Right ventricle myocardium superior (tissue), 1 donor: ENCODE results near the gene CDC42EP1. TPM values are rescaled to one million over a fixed set of nuclear protein-coding genes. Genes with fewer than 3 reads are reported as not detected.
"Not testable (repeated sequence)": the region's sequence is repeated elsewhere in the genome, so short reads cannot be mapped to it uniquely, and the experiment has no call there.

Experiments
- ATAC-seq: fragments of 200-7000 bp; cut with Tn5 transposase; one replicate; pipeline ENCODE4 v1.9.1; 2020; ENCODE audit warnings: mild to moderate bottlenecking; ENCODE audit not compliant: poor library complexity
- DNase-seq: peaks from one replicate; pipeline ENCODE4 v3.0.0-alpha.2; 2020
- intact Hi-C: fragments of 100-400 bp; cut with DNase I; formaldehyde crosslinking; loops from one replicate; pipeline ENCODE4 v1.11.2; 2022
- total RNA-seq: library from RNA; stranded (reverse); fragmentation: NEBNext Ultra II Directional; extraction: Animal tissue kit (Norgen Biotek cat#: 25700); gene quantifications from one replicate; pipeline ENCODE4 v1.2.1, GENCODE V29; 2021
- donor health status: DM: no; HTN: yes; CAD: no; lungs with severe emphysema.

CDC42EP1 gene
- total RNA-seq, 1 donor from 2014 or later = 15.4 TPM

DNA sequence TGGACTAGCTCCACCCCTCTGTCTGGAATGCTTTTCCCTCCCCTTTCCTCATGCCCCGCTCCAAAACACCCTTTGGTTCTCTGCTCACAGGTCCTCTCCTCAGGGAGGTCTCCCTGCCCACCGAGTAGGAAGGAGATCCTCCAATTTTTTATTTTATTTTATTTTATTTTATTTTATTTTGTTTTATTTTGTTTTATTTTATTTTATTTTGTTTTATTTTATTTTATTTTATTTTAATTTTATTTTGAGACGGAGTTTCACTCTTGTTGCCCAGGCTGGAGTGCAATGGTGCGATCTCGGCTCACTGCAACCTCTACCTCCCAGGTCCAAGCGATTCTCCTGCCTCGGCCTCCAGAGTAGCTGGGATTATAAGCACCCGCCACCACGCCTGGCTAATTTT is 32.3 kb upstream of the CDC42EP1 start:
- intact Hi-C loops, DNase-seq: not testable (repeated sequence)

DNA sequence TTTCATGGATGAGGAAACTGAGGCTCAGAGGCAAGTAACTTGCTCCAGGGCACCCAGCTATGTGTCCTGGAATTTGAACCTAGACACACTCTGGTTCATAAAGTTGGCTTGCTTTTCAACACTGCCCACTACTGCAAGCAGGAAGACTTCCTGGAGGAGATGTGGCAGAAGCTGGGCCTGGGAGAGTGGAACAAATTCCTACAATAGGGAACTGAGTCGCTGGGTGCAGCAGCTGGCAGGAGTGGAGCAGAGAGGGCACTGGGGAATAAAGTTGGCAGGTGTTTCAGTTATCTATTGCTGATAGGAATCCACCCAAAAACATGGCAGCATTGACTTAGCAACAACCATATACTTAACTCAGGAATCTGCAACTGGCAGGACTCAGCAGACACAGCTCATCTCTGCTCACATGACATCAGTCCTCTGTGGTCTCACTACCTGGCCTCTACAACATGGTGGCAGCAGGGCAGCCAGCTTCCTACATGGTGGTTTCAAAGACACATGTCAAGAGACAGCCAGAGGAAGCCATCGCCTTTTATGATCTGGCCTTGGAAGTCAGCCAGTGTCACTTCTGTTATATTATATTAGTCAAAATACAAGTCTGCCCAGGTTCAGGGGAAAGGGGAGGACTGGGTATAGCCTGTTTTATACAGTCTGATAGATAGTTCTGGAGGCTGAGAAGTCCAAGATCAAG is 30.5 kb upstream of the CDC42EP1 start:
- no peak for ATAC-seq
- intact Hi-C loops = no loop called here
- no peak for DNase-seq

More for the DNA sequence above, 32.3 kb upstream of the CDC42EP1 start:
- not testable (repeated sequence) for ATAC-seq

DNA sequence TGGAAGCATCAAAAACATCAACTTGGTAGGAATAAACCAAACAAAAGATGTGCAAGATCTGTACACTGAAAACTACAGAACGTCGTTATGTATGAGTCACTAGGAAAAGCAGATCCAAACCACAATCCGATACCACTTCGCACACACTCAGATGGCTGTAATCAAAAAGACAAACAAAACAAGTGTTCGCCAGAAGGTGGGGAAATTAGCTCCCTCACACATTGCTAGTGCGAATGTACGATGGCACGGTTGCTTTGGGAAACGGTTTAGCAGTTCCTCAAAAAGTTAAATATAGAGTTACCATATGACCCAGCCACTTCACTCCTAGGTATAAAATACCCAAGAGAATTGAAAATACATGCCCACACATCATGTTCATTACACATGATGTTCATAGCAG is 26.3 kb upstream of the CDC42EP1 start:
- DNase-seq (no peak), ATAC-seq (no peak)
- intact Hi-C loops = no loop called here

DNA sequence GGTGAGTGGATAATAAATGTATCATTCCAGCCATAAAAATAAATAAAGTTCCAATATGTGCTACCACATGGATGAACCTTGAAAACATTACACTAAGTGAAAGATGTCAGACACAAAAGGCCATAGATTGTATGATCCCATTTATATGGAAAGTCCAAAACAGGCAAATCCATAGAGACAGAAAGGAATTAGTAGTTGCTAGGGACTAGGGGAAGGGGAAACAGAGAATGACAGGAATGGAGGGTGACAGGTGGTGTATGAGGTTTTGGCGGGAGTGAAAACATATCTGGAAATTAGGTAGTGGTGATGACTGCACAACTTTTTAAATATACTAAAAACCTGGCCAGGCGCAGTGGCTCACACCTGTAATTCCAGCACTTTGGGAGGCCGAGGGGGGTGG is 25.8 kb upstream of the CDC42EP1 start:
- intact Hi-C loops = no loop called here
- no peak for DNase-seq
- ATAC-seq = no peak

DNA sequence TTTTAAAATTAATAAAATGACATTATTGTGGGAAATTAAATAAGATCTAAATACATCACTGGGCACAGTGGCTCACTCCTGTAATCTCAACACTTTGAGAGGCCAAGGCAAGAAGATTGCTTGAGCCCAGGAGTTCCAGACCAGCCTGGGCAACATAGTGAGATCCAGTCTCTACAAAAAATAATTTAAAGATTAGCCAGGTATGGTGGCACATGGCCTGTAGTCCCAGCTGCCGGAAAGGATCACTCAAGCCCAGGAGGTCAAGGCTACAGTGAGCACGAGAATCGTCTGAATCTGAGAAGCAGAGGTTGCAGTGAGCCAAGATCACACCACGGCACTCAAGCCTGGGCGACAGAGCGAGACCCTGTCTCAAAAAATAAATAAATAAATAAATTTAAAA is 25.1 kb upstream of the CDC42EP1 start:
- intact Hi-C loops = no loop called here
- no peak for DNase-seq
- no peak for ATAC-seq

DNA sequence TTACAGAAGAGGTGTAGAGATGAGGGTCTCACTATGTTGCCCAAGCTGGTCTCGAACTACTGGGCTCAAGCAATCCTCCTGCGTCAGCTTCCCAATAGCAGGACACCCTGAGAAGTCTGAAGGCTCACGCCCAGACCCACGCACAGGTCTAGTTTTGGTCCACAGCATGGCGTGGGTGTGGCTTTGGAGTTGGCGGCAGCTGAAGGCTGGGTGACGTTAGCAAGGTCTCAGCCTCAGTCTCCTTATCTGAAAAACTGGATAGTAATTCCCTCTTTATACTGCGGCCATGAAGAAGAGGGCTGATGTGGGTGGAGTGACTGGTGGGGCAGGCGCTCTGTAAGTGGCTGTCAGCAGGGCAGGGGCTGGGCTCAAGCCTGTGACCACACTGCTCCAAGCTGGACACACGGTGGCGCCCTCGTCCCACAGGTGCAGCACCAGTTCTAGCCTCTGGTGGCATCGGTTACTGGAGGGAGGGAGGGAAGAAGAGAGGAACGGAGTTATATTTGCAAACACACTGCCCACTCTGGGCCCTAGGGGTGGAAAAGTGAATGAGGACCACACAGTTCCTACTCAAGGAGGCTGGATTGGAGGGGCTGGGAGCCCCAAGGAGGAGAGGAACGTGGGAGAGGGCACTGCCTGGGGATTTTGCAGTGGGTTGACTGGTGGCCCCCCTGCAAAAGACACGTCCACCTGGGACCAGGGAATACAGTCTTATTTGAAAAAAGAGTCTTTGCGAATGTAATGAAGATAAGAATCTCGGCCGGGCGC is 21.5 kb upstream of the CDC42EP1 start:
- DNase-seq = peak; percentile 95
- intact Hi-C loops = loop anchor here (2.0 kb wide), 2 partner anchors 28 to 54 kb away; no protein-coding TSS in a partner anchor
- ATAC-seq = peak; percentile 99

DNA sequence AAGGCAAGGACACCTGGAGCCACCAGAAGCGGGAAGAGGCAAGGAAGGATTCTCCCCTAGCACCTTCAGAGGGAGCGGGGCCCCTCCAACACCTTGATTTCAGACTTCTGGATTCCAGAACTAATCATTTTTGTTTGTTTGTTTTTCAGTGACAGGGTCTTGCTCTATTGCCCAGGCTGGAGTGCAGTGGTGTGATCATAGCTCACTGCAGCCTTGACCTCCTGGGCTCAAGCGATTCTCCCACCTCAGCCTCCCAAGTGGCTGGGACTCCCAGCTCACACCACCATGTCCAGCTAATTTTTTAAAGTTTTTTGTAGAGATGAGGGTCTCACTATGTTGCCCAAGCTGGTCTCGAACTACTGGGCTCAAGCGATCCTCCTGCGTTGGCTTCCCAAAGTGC is 20.5 kb upstream of the CDC42EP1 start:
- DNase-seq, ATAC-seq: not testable (repeated sequence)
- intact Hi-C loops = loop anchor here (2.0 kb wide), 2 partner anchors 27 to 53 kb away; no protein-coding TSS in a partner anchor

DNA sequence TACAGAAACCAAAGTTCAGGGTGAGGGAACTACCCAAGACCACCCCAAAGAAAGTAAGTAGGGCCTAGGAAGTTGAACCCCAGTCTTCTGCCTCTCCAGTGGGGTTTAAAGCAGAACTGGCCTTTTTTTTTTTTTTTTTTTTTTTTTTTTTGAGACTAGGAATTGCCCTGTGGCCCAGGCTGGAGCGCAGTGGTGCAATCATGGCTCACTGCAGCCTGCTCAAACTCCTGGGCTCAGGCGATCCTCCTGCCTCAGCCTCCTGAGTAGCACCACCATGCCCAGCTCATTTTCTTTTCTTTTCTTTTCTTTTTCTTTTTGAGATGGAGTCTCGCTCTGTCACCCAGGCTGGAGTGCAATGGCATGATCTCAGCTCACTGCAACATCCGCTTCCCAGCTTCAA is 17.9 kb upstream of the CDC42EP1 start:
- DNase-seq, intact Hi-C loops, ATAC-seq: not testable (repeated sequence)

DNA sequence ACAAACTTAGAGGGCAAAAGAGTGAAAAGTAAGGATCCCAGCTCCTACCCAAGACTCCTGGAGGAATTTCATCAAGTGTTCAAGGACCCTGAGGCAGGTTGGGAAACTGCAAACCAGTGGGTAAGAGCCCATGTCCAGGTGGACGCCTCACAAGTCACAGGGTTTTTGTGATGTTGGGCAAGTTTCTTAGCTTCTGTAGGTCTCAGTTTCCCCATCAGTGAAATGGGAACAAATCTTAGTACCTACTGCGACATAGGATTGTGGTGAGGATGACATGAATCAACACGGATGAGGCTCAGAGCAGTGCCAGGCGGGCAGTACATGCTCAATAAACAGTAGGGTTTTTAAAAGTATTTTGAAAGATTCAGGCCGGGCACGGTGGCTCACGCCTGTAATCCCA is 17.3 kb upstream of the CDC42EP1 start:
- no peak for DNase-seq
- intact Hi-C loops = no loop called here
- ATAC-seq = no peak

DNA sequence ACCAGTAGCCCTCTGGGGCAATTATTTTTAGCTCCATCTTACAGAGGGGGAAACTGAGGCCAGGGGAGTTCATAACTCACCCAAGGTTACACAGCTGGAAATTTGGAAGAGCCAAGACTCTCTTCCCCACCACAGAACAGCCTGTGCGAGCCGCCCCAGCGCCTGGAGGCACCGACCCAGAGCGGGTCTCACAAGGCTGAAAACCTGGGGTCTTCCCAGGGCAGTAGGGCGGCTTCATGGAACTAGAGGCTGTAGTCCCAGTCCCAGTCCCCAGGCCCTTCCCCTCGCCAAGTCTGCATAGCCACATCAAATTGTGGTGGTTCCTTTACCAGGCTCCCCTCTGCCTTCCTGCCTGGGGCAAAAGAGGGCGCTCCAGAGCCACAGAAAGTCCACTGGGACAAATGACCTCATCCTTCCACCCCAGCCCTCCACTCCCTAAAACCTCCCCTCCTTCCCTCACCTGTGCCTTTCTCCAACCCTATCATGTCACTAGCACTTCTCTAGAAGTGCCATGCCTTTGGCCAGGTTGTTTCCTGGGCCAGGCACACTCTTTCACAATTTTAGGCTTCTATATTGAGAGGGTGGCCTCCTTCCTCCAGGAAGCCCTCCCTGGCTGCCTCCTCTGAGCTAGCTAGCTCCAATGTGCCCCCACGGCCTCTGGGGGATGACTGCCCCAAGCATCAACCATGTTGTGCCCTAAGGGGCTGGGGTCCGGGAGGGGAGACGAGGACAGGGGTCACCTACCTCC is 15.2 kb upstream of the CDC42EP1 start:
- DNase-seq = peak; percentile 82
- intact Hi-C loops = no loop called here
- peak; percentile 67 for ATAC-seq

DNA sequence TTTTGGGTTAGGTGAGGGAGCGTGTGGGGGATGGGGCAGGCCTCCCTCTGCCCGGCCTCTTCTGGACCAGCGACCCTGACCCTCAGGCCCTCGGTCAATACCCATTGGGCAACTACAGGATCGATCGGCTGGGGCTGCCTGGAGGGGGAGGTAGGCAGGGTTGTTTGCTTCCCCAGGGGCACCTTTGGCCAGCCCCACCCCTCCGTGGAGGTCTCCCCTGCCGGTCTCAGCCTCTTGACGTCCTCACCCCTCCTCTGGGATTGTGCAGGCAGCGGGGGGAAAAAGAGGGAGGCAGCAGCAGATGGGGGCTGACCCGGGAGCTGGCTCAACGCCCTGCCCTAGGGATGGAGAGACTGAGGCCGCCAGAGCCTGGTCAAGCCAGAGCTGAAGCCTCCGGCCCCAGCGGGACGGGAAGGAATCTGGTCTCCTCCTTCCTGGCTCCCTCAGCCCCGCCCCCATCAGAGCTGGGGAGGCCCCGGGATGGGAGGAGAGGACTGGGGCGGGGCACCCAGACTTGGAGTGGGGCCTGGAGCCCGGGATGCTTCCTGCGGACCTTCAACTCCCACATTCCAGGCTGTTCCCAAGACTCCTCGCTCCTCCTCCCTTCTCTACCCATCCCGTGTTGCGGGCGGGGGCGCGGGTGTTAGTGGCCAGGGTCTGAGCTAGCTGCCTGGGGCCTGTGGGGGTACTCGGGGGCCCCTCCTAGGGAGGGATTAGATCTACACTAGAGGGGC is 14.4 kb upstream of the CDC42EP1 start:
- ATAC-seq = peak; percentile 89
- intact Hi-C loops = no loop called here
- peak; percentile 95 for DNase-seq

DNA sequence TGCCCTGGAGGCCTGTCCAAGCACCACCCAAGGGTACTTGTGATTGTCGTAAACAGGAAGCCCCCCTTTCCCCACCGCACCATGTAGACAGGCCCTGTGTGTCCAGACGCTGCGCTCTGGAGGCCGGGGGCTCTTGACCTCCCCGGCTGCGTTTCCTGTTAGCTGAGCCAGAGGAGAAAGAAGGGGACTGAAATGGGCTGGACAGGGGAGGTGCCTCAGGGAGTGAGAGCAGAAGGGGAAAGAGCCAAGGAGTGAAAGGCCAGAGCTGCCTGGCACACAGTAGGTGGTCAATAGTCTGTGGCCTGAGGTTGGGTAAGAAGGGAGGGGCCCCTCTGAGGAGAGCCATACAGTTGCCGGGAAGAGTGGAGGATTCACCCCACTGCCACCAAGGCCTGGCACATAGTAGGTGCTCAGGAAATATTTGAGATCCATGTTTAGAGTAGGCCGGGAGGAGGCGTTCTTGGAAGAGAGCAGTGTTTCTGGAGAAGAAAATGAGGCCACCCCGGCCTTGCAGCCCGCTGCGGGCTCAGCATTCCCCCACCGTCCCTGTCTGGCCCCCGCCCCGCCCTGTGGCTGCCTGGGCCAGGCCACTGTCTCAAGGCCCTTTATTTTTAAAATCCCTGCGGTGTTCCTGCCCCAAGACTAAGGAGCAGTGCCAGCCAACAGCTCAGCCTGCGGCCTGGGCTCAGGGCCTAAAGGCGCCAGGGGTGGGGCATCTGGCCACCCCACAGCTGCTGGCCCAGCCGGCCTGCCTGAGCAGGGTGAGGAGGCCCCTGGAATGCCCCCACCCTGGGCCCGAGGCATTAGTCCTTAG is 13.6 kb upstream of the CDC42EP1 start:
- intact Hi-C loops = no loop called here
- ATAC-seq (peak; percentile 67), DNase-seq (peak; percentile 81)

DNA sequence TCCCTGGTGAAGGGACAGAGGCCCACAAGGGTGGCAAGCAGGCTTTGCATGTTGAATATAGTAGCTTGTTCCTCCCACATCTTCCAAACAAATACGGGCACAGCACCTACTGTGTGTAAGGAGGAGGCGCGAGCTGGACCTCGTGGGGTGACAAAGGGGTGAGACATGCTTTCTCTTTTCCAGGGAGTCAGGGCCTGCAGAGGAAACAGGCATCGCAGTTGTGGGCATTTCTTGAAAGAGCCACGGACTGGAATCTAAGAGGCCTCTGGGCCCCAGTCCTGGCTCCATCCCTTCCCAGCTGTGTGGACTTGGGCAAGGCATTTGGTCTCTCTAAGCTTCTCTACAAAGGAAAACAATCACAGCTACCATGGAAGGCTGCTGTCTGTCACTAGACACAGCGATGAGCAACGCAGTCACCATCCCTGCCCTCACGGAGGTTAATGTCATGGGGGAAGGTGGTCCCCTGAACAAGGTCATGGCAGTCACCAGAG is 13.0 kb upstream of the CDC42EP1 start:
- DNase-seq = peak; percentile 46
- intact Hi-C loops = no loop called here

DNA sequence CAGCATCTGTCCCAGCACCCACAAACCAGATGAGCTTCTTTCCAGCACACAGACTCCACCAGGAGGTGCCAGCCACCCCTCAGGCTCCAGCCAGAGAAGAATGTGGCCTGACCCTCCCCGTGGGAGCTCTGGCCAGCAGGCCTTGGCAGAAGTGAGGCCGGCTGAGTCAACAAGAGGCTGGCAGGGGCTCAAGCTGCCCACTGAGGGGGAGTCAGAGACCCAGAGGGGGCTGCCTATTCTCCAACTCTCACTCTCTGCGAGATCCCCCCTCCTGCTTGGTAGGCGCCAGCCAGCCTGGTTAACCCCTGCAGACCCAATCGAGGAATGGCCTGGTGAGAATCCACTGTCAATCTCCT is 10.6 kb upstream of the CDC42EP1 start:
- ATAC-seq = no peak
- intact Hi-C loops = no loop called here
- DNase-seq = peak; percentile 57

More for the DNA sequence above, 13.0 kb upstream of the CDC42EP1 start:
- ATAC-seq = no peak

DNA sequence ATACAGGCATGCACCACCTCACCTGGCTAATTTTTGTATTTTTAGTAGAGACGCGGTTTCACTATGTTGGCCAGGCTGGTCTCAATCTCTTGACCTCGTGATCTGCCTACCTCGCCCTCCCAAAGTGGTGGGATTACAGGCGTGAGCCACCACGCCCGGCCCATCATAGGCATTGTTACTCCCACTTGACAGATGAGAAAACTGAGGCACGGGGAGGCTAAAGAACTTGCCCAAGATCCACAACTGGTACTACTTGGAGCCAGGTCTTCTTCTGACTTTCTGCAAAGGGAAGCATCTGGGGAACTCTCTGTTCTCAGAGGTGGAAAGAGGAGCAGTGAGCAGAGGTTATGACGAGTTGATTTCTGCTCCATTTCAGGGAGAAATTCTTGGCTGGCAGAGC is 9.4 kb upstream of the CDC42EP1 start:
- intact Hi-C loops, ATAC-seq, DNase-seq: not testable (repeated sequence)

DNA sequence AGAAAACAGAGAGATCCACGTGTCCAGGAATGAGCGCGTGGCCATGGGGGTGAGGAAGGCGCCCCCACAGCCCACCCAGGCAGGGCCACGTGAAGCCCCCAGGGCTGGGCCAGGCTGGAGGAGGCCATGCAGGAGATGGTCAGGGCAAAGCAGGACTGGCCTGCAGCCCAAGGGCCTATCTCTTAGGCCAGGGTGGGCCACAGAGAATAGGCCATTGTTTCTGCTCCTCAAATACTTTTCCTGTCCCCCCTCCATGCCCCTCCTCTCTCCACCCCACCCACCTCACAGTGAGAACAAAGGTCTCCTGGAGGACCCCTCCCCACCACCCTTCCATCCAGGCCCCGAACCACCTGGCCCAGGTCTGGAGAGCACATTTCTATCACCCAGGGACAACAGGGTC is 8.3 kb upstream of the CDC42EP1 start:
- DNase-seq = peak; percentile 21
- intact Hi-C loops = no loop called here
- no peak for ATAC-seq

DNA sequence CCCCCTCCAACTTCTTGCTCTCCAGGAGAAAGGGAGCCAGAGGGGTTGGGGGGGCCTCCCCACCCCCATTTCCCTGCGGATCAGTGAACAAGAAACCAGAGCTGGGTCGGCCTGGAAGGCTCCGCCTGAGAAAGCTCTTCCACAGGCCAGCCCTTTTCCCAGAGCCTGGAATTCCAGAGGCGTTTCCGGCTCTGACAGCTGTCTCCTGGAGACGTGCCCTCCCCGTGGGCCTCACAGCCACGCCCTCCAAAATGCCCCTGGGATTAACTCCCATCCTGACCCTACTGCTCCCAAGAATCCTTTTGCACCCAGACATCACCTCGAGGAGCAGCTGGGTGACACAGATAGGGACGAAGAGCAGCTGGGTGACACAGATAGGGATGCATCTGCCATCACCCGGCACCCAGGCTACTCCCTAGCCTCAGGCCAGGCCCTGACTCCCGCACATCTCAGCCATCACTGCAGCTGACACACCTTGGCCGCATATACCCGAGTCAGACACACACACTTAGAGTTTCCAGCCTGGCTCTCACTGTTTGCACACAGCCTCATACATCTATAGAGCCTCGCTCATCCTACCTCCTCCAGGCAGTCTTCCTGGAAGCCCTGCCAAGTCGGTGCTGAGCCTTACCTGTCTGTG is 7.6 kb upstream of the CDC42EP1 start:
- DNase-seq (peak; percentile 72), ATAC-seq (peak; percentile 69)

More for the DNA sequence above, 7.6 kb upstream of the CDC42EP1 start:
- intact Hi-C loops = no loop called here
